CD4-positive, alpha-beta memory T cell (primary cell): ENCODE results near the gene SH3RF1. TPM values are rescaled to one million over a fixed set of nuclear protein-coding genes. Genes with fewer than 3 reads are reported as not detected.

ENCODE experiments used
- CTCF ChIA-PET: fragments of 350-600 bp; sonication (Branson Sonifier 250); formaldehyde crosslinking; loops from one replicate; lab custom pipeline; 2021; ENCODE audit warnings: inconsistent platforms; ENCODE audit not compliant: partially characterized antibody; lab: Charles Lee
- POLR2A ChIA-PET: fragments of 350-600 bp; sonication (Branson Sonifier 250); formaldehyde crosslinking; loops from one replicate; lab custom pipeline; 2021; ENCODE audit not compliant: partially characterized antibody; lab: Charles Lee
- DNase-seq, 5 donors: peaks; one replicate each; pipeline versions ENCODE4 v3.0.0 to v3.0.0-alpha.2; 2020 to 2022; ENCODE audit warnings: mixed read lengths in 1 of 5
- H3K27ac ChIP-seq: one replicate; pipeline ENCODE4 v1.7.0; 2013; ENCODE audit warnings: low read depth, low read length
- H3K27me3 ChIP-seq: 2 replicates; pipeline ENCODE4 v1.7.0; 2013; ENCODE audit warnings: mild to moderate bottlenecking, low read length, moderate library complexity; ENCODE audit not compliant: insufficient read depth
- H3K36me3 ChIP-seq: 2 replicates; pipeline ENCODE4 v1.7.0; 2013; ENCODE audit warnings: mild to moderate bottlenecking, low read length, moderate library complexity; ENCODE audit not compliant: insufficient read depth
- H3K4me1 ChIP-seq: 2 replicates; pipeline ENCODE4 v1.7.0; 2013; ENCODE audit warnings: mild to moderate bottlenecking, low read length, moderate library complexity; ENCODE audit not compliant: insufficient read depth
- H3K4me3 ChIP-seq, 2 donors: one replicate each; pipeline ENCODE4 v1.7.0; 2013; ENCODE audit warnings: low read length in 2 of 2, mild to moderate bottlenecking in 1 of 2
- H3K9me3 ChIP-seq, 2 donors: one replicate each; pipeline ENCODE4 v1.7.0; 2013; ENCODE audit warnings: low read length in 2 of 2, control low read depth in 1 of 2; ENCODE audit not compliant: control insufficient read depth in 1 of 2
- H3K27ac Mint-ChIP-seq, 7 donors: one replicate each; pipeline ENCODE4 v1.8.0; 2020 to 2021; ENCODE audit warnings: mixed read lengths in 7 of 7, mild to moderate bottlenecking in 6 of 7, inconsistent platforms in 3 of 7, moderate library complexity in 3 of 7
- H3K27me3 Mint-ChIP-seq, 2 donors: one replicate each; pipeline ENCODE4 v1.8.0; 2020 to 2021; ENCODE audit warnings: mixed read lengths in 2 of 2
- H3K36me3 Mint-ChIP-seq, 2 donors: one replicate each; pipeline ENCODE4 v1.8.0; 2020 to 2021; ENCODE audit warnings: mixed read lengths in 2 of 2, inconsistent platforms in 1 of 2, mild to moderate bottlenecking in 1 of 2
- H3K4me1 Mint-ChIP-seq, 4 donors: one replicate each; pipeline ENCODE4 v1.8.0; 2020 to 2021; ENCODE audit warnings: mixed read lengths in 4 of 4, mild to moderate bottlenecking in 1 of 4
- H3K4me3 Mint-ChIP-seq, 8 donors: one replicate each; pipeline ENCODE4 v1.8.0; 2020 to 2021; ENCODE audit warnings: mixed read lengths in 8 of 8, mild to moderate bottlenecking in 7 of 8, moderate library complexity in 6 of 8, inconsistent platforms in 3 of 8
- H3K9me3 Mint-ChIP-seq, 8 donors: one replicate each; pipeline ENCODE4 v1.8.0; 2020 to 2021; ENCODE audit warnings: mixed read lengths in 8 of 8, mild to moderate bottlenecking in 5 of 8, inconsistent platforms in 3 of 8, moderate library complexity in 1 of 8
- intact Hi-C: fragments of 100-400 bp; cut with micrococcal nuclease; formaldehyde crosslinking; loops from one replicate; pipeline ENCODE4 v1.15.1; 2023
- polyA plus RNA-seq, 2 donors: library from polyadenylated mRNA; unstranded; fragments of 300-500 nt; fragmentation: Illumina TruSeq; gene quantifications; one replicate each; pipeline ENCODE4 v1.2.3, GENCODE V29; 2021
- total RNA-seq, 2 experiments: library from RNA; stranded (reverse); gene quantifications; one replicate each; pipeline ENCODE4 v1.2.3, GENCODE V29; 2021

The SH3RF1 gene
- total and polyA plus RNA-seq, 4 experiments from 2014 or later: 0.11 to 0.15 TPM; not detected in 2

GRCh38 chr4:169107528-169107927 lies 163.2 kb downstream of the SH3RF1 start:
- H3K36me3 Mint-ChIP-seq: no peaks in the 10 kb centered on the region
- Histone ChIP-seq H3K27me3 (no peaks in the 10 kb centered on the region), H3K36me3 (no peaks in the 10 kb centered on the region), H3K4me1 (no peaks in the 10 kb centered on the region), H3K4me3 (no peak overlapping the region), H3K27ac (no peak overlapping the region), H3K9me3 (no peaks in the 10 kb centered on the region)
- no peaks in the 10 kb centered on the region for H3K9me3 Mint-ChIP-seq
- peaks cover 7 to 12% of the 10 kb centered on the region in 2 donors for H3K27me3 Mint-ChIP-seq
- POLR2A ChIA-PET: no interaction called here
- H3K27ac Mint-ChIP-seq: no peak overlapping the region
- DNase-seq: no peak
- H3K4me1 Mint-ChIP-seq: no peaks in the 10 kb centered on the region
- H3K4me3 Mint-ChIP-seq: no peak overlapping the region
- intact Hi-C loops: no loop called here
- CTCF ChIA-PET: no interaction called here

GRCh38 chr4:169106696-169107229 lies 164.0 kb downstream of the SH3RF1 start:
- intact Hi-C loops: no loop called here
- peaks cover 7 to 13% of the 10 kb centered on the region in 2 donors for H3K27me3 Mint-ChIP-seq
- POLR2A ChIA-PET: no interaction called here
- Histone ChIP-seq H3K4me1 (no peaks in the 10 kb centered on the region), H3K4me3 (no peak overlapping the region), H3K9me3 (no peaks in the 10 kb centered on the region), H3K27ac (no peak overlapping the region), H3K27me3 (no peaks in the 10 kb centered on the region), H3K36me3 (no peaks in the 10 kb centered on the region)
- no peaks in the 10 kb centered on the region for H3K4me1 Mint-ChIP-seq
- no peaks in the 10 kb centered on the region for H3K36me3 Mint-ChIP-seq
- H3K9me3 Mint-ChIP-seq: no peaks in the 10 kb centered on the region
- CTCF ChIA-PET: no interaction called here
- no peak overlapping the region for H3K4me3 Mint-ChIP-seq
- no peak overlapping the region for H3K27ac Mint-ChIP-seq
- DNase-seq: no peak

- Mint-ChIP-seq H3K9me3 (no peaks in the 10 kb centered on the region), H3K4me1 (no peaks in the 10 kb centered on the region), H3K36me3 (no peaks in the 10 kb centered on the region), H3K27me3 (peaks cover 7 to 11% of the 10 kb centered on the region in 2 donors), H3K4me3 (no peak overlapping the region), H3K27ac (no peak overlapping the region)
- POLR2A ChIA-PET: interaction anchor here (0.7 kb wide), 1 partner anchor 15 kb away, joined by 3 read pairs; no protein-coding TSS in a partner anchor
- Histone ChIP-seq H3K36me3 (no peaks in the 10 kb centered on the region), H3K27ac (no peak overlapping the region), H3K9me3 (no peaks in the 10 kb centered on the region), H3K4me1 (no peaks in the 10 kb centered on the region), H3K4me3 (no peak overlapping the region), H3K27me3 (no peaks in the 10 kb centered on the region)
- CTCF ChIA-PET: interaction anchor here (1.4 kb wide), 1 partner anchor 182 kb away, joined by 3 read pairs; no protein-coding TSS in a partner anchor
- intact Hi-C loops: no loop called here
- DNase-seq: no peak
These were observed 165.1 kb downstream of the SH3RF1 start for GRCh38 chr4:169105620-169106019.

GRCh38 chr4:169103966-169104412 lies 166.8 kb downstream of the SH3RF1 start:
- no peaks in the 10 kb centered on the region for H3K36me3 Mint-ChIP-seq
- Histone ChIP-seq H3K27me3 (no peaks in the 10 kb centered on the region), H3K9me3 (no peaks in the 10 kb centered on the region), H3K36me3 (no peaks in the 10 kb centered on the region), H3K4me3 (no peak overlapping the region), H3K4me1 (no peaks in the 10 kb centered on the region), H3K27ac (no peak overlapping the region)
- no peak for DNase-seq
- POLR2A ChIA-PET: no interaction called here
- H3K27ac Mint-ChIP-seq: peak overlapping the region in 1 of 7 donors; percentile 40
- no peaks in the 10 kb centered on the region for H3K4me1 Mint-ChIP-seq
- no peaks in the 10 kb centered on the region for H3K9me3 Mint-ChIP-seq
- CTCF ChIA-PET: no interaction called here
- intact Hi-C loops: no loop called here
- H3K27me3 Mint-ChIP-seq: peaks cover 7 to 9% of the 10 kb centered on the region in 2 donors
- H3K4me3 Mint-ChIP-seq: no peak overlapping the region

GRCh38 chr4:169102026-169102425 lies 168.7 kb downstream of the SH3RF1 start:
- H3K27ac Mint-ChIP-seq: no peak overlapping the region
- peaks cover 7% of the 10 kb centered on the region in 2 donors for H3K27me3 Mint-ChIP-seq
- no peak for DNase-seq
- no peaks in the 10 kb centered on the region for H3K4me1 Mint-ChIP-seq
- H3K27ac ChIP-seq: no peak overlapping the region
- intact Hi-C loops: no loop called here
- H3K36me3 Mint-ChIP-seq: no peaks in the 10 kb centered on the region
- CTCF ChIA-PET: no interaction called here
- H3K4me3 Mint-ChIP-seq: no peak overlapping the region
- H3K36me3 ChIP-seq: no peaks in the 10 kb centered on the region
- no peaks in the 10 kb centered on the region for H3K27me3 ChIP-seq
- POLR2A ChIA-PET: no interaction called here
- no peaks in the 10 kb centered on the region for H3K4me1 ChIP-seq
- peaks cover 0 to 2% (median 0%) of the 10 kb centered on the region in 8 donors for H3K9me3 Mint-ChIP-seq
- no peaks in the 10 kb centered on the region for H3K9me3 ChIP-seq
- H3K4me3 ChIP-seq: no peak overlapping the region

- Mint-ChIP-seq H3K4me1 (no peaks in the 10 kb centered on the region), H3K36me3 (no peaks in the 10 kb centered on the region), H3K4me3 (no peak overlapping the region), H3K9me3 (peaks cover 0 to 2% (median 0%) of the 10 kb centered on the region in 8 donors), H3K27me3 (peaks cover 4 to 7% of the 10 kb centered on the region in 2 donors), H3K27ac (no peak overlapping the region)
- ChIA-PET POLR2A (no interaction called here), CTCF (no interaction called here)
- H3K4me1 ChIP-seq: no peaks in the 10 kb centered on the region
- intact Hi-C loops: no loop called here
- H3K4me3 ChIP-seq: no peak overlapping the region
- no peaks in the 10 kb centered on the region for H3K27me3 ChIP-seq
- no peaks in the 10 kb centered on the region for H3K36me3 ChIP-seq
- no peak for DNase-seq
- H3K9me3 ChIP-seq: no peaks in the 10 kb centered on the region
- no peak overlapping the region for H3K27ac ChIP-seq
These were observed 170.1 kb downstream of the SH3RF1 start for GRCh38 chr4:169100670-169101101.

GRCh38 chr4:169099771-169100180 lies 171.0 kb downstream of the SH3RF1 start:
- intact Hi-C loops: no loop called here
- Histone ChIP-seq H3K36me3 (no peaks in the 10 kb centered on the region), H3K27me3 (no peaks in the 10 kb centered on the region), H3K4me1 (no peaks in the 10 kb centered on the region), H3K27ac (no peak overlapping the region), H3K9me3 (no peaks in the 10 kb centered on the region), H3K4me3 (no peak overlapping the region)
- H3K4me1 Mint-ChIP-seq: no peaks in the 10 kb centered on the region
- H3K4me3 Mint-ChIP-seq: no peak overlapping the region
- DNase-seq: no peak
- ChIA-PET POLR2A (no interaction called here), CTCF (no interaction called here)
- H3K36me3 Mint-ChIP-seq: no peaks in the 10 kb centered on the region
- peaks cover 0 to 2% (median 0%) of the 10 kb centered on the region in 8 donors for H3K9me3 Mint-ChIP-seq
- peaks cover 5 to 10% of the 10 kb centered on the region in 2 donors for H3K27me3 Mint-ChIP-seq
- no peak overlapping the region for H3K27ac Mint-ChIP-seq
